Immature natural killer cell (primary cell): ENCODE results near the gene ACSL3. TPM values are rescaled to one million over a fixed set of nuclear protein-coding genes. Genes with fewer than 3 reads are reported as not detected.
A peak's percentile ranks its signal among the peaks of the same experiment; 100 is the strongest.

Experiments
- DNase-seq, 3 donors: peaks; one replicate each; pipeline ENCODE4 v3.0.0; 2022; ENCODE audit warnings: mixed read lengths in 1 of 3
- H3K27ac Mint-ChIP-seq, 6 donors: one replicate each; pipeline ENCODE4 v1.8.0; 2020; ENCODE audit warnings: mixed read lengths in 6 of 6, mild to moderate bottlenecking in 5 of 6, inconsistent platforms in 4 of 6, moderate library complexity in 3 of 6
- H3K27me3 Mint-ChIP-seq, 3 donors: one replicate each; pipeline ENCODE4 v1.8.0; 2020 to 2021; ENCODE audit warnings: low read depth in 3 of 3, mild to moderate bottlenecking in 3 of 3, mixed read lengths in 3 of 3, moderate library complexity in 3 of 3, inconsistent platforms in 1 of 3
- H3K36me3 Mint-ChIP-seq, 3 donors: one replicate each; pipeline ENCODE4 v1.8.0; 2020; ENCODE audit warnings: mixed read lengths in 3 of 3, inconsistent platforms in 2 of 3, mild to moderate bottlenecking in 2 of 3
- H3K4me1 Mint-ChIP-seq, 2 donors: one replicate each; pipeline ENCODE4 v1.8.0; 2020; ENCODE audit warnings: inconsistent platforms in 2 of 2, mild to moderate bottlenecking in 2 of 2, mixed read lengths in 2 of 2, moderate library complexity in 1 of 2
- H3K4me3 Mint-ChIP-seq, 5 donors: one replicate each; pipeline ENCODE4 v1.8.0; 2020; ENCODE audit warnings: mild to moderate bottlenecking in 5 of 5, mixed read lengths in 5 of 5, inconsistent platforms in 3 of 5, moderate library complexity in 3 of 5
- H3K9me3 Mint-ChIP-seq, 6 donors: one replicate each; pipeline ENCODE4 v1.8.0; 2020; ENCODE audit warnings: mild to moderate bottlenecking in 6 of 6, mixed read lengths in 6 of 6, inconsistent platforms in 4 of 6, moderate library complexity in 3 of 6
- polyA plus RNA-seq, 3 donors: library from polyadenylated mRNA; unstranded; fragments of 300-500 nt; fragmentation: Illumina TruSeq; gene quantifications; one replicate each; pipeline ENCODE4 v1.2.3, GENCODE V29; 2021

Gene ACSL3
- polyA plus RNA-seq, 3 donors from 2014 or later: 25.7 to 37.4 (median 37.3) TPM

- Mint-ChIP-seq H3K4me3 (no peak overlapping the region), H3K9me3 (no peaks in the 10 kb centered on the region), H3K27ac (peak overlapping the region in 1 of 6 donors; percentile 59), H3K4me1 (peaks cover 42 to 62% of the 10 kb centered on the region in 2 donors), H3K27me3 (peaks cover 0 to 7% (median 3%) of the 10 kb centered on the region in 3 donors), H3K36me3 (no peaks in the 10 kb centered on the region)
- no peak for DNase-seq
Measured at GRCh38 chr2:222878877-222879603, 18.2 kb downstream of the ACSL3 start.

- H3K27me3 Mint-ChIP-seq: peaks cover 0 to 7% (median 3%) of the 10 kb centered on the region in 3 donors
- H3K36me3 Mint-ChIP-seq: no peaks in the 10 kb centered on the region
- H3K4me3 Mint-ChIP-seq: no peak overlapping the region
- peaks cover 47 to 67% of the 10 kb centered on the region in 2 donors for H3K4me1 Mint-ChIP-seq
- no peak for DNase-seq
- H3K9me3 Mint-ChIP-seq: no peaks in the 10 kb centered on the region
- peak overlapping the region in 1 of 6 donors; percentile 59 for H3K27ac Mint-ChIP-seq
Measured at GRCh38 chr2:222879604-222879933, 18.7 kb downstream of the ACSL3 start.

GRCh38 chr2:222882484-222882928, 21.7 kb downstream of the ACSL3 start:
- Mint-ChIP-seq H3K36me3 (no peaks in the 10 kb centered on the region), H3K9me3 (no peaks in the 10 kb centered on the region), H3K4me3 (no peak overlapping the region), H3K27ac (no peak overlapping the region), H3K4me1 (peaks cover 47 to 64% of the 10 kb centered on the region in 2 donors), H3K27me3 (peaks cover 0 to 3% (median 2%) of the 10 kb centered on the region in 3 donors)
- no peak for DNase-seq

GRCh38 chr2:222883420-222883819, 22.6 kb downstream of the ACSL3 start:
- no peak overlapping the region for H3K27ac Mint-ChIP-seq

GRCh38 chr2:222884114-222884771, 23.4 kb downstream of the ACSL3 start:
- Mint-ChIP-seq H3K27me3 (peaks cover 0 to 3% (median 1%) of the 10 kb centered on the region in 3 donors), H3K4me1 (peaks cover 34 to 50% of the 10 kb centered on the region in 2 donors), H3K36me3 (peaks cover 0 to under 1% (median 0%) of the 10 kb centered on the region in 3 donors), H3K27ac (no peak overlapping the region), H3K4me3 (no peak overlapping the region), H3K9me3 (no peaks in the 10 kb centered on the region)
- DNase-seq: no peak

More at GRCh38 chr2:222883420-222883819, 22.6 kb downstream of the ACSL3 start:
- Mint-ChIP-seq H3K27me3 (peaks cover 0 to 3% (median 2%) of the 10 kb centered on the region in 3 donors), H3K4me1 (peaks cover 39 to 57% of the 10 kb centered on the region in 2 donors), H3K36me3 (no peaks in the 10 kb centered on the region), H3K4me3 (no peak overlapping the region), H3K9me3 (no peaks in the 10 kb centered on the region)
- no peak for DNase-seq

- Mint-ChIP-seq H3K4me3 (no peak overlapping the region), H3K27ac (no peak overlapping the region), H3K9me3 (no peaks in the 10 kb centered on the region), H3K36me3 (peaks cover 0 to 5% (median 0%) of the 10 kb centered on the region in 3 donors), H3K27me3 (peaks cover 0 to 3% (median 1%) of the 10 kb centered on the region in 3 donors), H3K4me1 (peaks cover 32 to 50% of the 10 kb centered on the region in 2 donors)
- no peak for DNase-seq
Measured at GRCh38 chr2:222884805-222885424, 24.1 kb downstream of the ACSL3 start.

GRCh38 chr2:222887124-222887523, 26.3 kb downstream of the ACSL3 start:
- peaks cover 32 to 52% of the 10 kb centered on the region in 2 donors for H3K4me1 Mint-ChIP-seq
- no peak overlapping the region for H3K4me3 Mint-ChIP-seq
- H3K36me3 Mint-ChIP-seq: peaks cover 0 to 5% (median 0%) of the 10 kb centered on the region in 3 donors
- no peak for DNase-seq
- no peaks in the 10 kb centered on the region for H3K9me3 Mint-ChIP-seq
- no peak overlapping the region for H3K27ac Mint-ChIP-seq
- H3K27me3 Mint-ChIP-seq: peaks cover 0 to 3% (median 1%) of the 10 kb centered on the region in 3 donors

GRCh38 chr2:222888716-222889115, 27.9 kb downstream of the ACSL3 start:
- Mint-ChIP-seq H3K4me3 (no peak overlapping the region), H3K27ac (no peak overlapping the region), H3K9me3 (no peaks in the 10 kb centered on the region), H3K4me1 (peaks cover 35 to 65% of the 10 kb centered on the region in 2 donors), H3K36me3 (peaks cover 0 to 5% (median 0%) of the 10 kb centered on the region in 3 donors), H3K27me3 (peaks cover 0 to 3% (median 0%) of the 10 kb centered on the region in 3 donors)
- no peak for DNase-seq

- no peak for DNase-seq
- no peak overlapping the region for H3K4me3 Mint-ChIP-seq
- H3K27ac Mint-ChIP-seq: no peak overlapping the region
- H3K4me1 Mint-ChIP-seq: peaks cover 30 to 59% of the 10 kb centered on the region in 2 donors
- no peaks in the 10 kb centered on the region for H3K9me3 Mint-ChIP-seq
- H3K27me3 Mint-ChIP-seq: peaks cover 0 to 3% (median 0%) of the 10 kb centered on the region in 3 donors
- peaks cover 0 to 5% (median 0%) of the 10 kb centered on the region in 3 donors for H3K36me3 Mint-ChIP-seq
Measured at GRCh38 chr2:222891890-222892289, 31.1 kb downstream of the ACSL3 start.

- H3K27me3 Mint-ChIP-seq: peaks cover 0 to 3% (median 0%) of the 10 kb centered on the region in 3 donors
- no peaks in the 10 kb centered on the region for H3K9me3 Mint-ChIP-seq
- H3K4me1 Mint-ChIP-seq: peaks cover 27 to 55% of the 10 kb centered on the region in 2 donors
- no peak overlapping the region for H3K4me3 Mint-ChIP-seq
- DNase-seq: no peak
- peaks cover 0 to 5% (median 0%) of the 10 kb centered on the region in 3 donors for H3K36me3 Mint-ChIP-seq
- no peak overlapping the region for H3K27ac Mint-ChIP-seq
Measured at GRCh38 chr2:222892321-222892720, 31.5 kb downstream of the ACSL3 start.

GRCh38 chr2:222892761-222893160, 31.9 kb downstream of the ACSL3 start:
- Mint-ChIP-seq H3K4me1 (peaks cover 26 to 53% of the 10 kb centered on the region in 2 donors), H3K36me3 (peaks cover 0 to 5% (median 0%) of the 10 kb centered on the region in 3 donors), H3K27me3 (peaks cover 0 to 3% (median 0%) of the 10 kb centered on the region in 3 donors), H3K9me3 (no peaks in the 10 kb centered on the region), H3K4me3 (no peak overlapping the region), H3K27ac (no peak overlapping the region)
- DNase-seq: no peak

- peak overlapping the region in 1 of 6 donors; percentile 47 for H3K27ac Mint-ChIP-seq
Measured at GRCh38 chr2:222893716-222894115, 32.9 kb downstream of the ACSL3 start.

GRCh38 chr2:222895144-222895543, 34.3 kb downstream of the ACSL3 start:
- DNase-seq: no peak
- Mint-ChIP-seq H3K9me3 (no peaks in the 10 kb centered on the region), H3K4me1 (peaks cover 25 to 60% of the 10 kb centered on the region in 2 donors), H3K27me3 (peaks cover 0 to 2% (median 0%) of the 10 kb centered on the region in 3 donors), H3K36me3 (no peaks in the 10 kb centered on the region), H3K27ac (no peak overlapping the region), H3K4me3 (no peak overlapping the region)

More at GRCh38 chr2:222893716-222894115, 32.9 kb downstream of the ACSL3 start:
- H3K4me1 Mint-ChIP-seq: peaks cover 30 to 60% of the 10 kb centered on the region in 2 donors
- H3K4me3 Mint-ChIP-seq: no peak overlapping the region
- H3K36me3 Mint-ChIP-seq: peaks cover 0 to 5% (median 0%) of the 10 kb centered on the region in 3 donors
- H3K27me3 Mint-ChIP-seq: peaks cover 0 to 3% (median 0%) of the 10 kb centered on the region in 3 donors
- no peak for DNase-seq
- H3K9me3 Mint-ChIP-seq: no peaks in the 10 kb centered on the region
